Measurements from ENCODE around the gene CCDC142.

- TF ChIP-seq CTCF (IDR thresholded peaks at IDR 0.05) (no peak), EZH2 (IDR thresholded peaks at IDR 0.05; ENCODE audit: borderline replicate concordance, insufficient read depth, low read depth, low read length, poor library complexity, severe bottlenecking) (no peak)
These were observed 34.0 kb downstream of the CCDC142 start for GRCh38 chr2:74448771-74449170.
